Measurements from ENCODE around the gene ZKSCAN3.
"Not testable (repeated sequence)": the region's sequence is repeated elsewhere in the genome, so short reads cannot be mapped to it uniquely, and the experiment has no call there.

ZKSCAN3 gene

GRCh38 chr6:28349892-28350737 lies at the start of gene ZKSCAN3:
Gene ZKSCAN3 (plus strand): TSS chr6:28349947. CDS start chr6:28359587, 9,640 bp downstream.
- H3K9ac ChIP-seq (ENCODE audit: low read length) = peak within 1 kb of the TSS; percentile 76
- H3K27me3 ChIP-seq (ENCODE audit: control insufficient read depth, insufficient read depth, low read length) = no peaks in the 10 kb centered on the region
- peaks cover 11% of the 10 kb centered on the region for H3K9me3 ChIP-seq (ENCODE audit: control insufficient read depth, insufficient read depth, low read depth, low read length)
- H3K36me3 ChIP-seq (ENCODE audit: control insufficient read depth, insufficient read depth, low read length) = no peaks in the 10 kb centered on the region; the same call in 1 of the 2 replicates
- peaks cover 11% of the 10 kb centered on the region; the same call in 1 of the 2 replicates for H3K4me1 ChIP-seq (ENCODE audit: control insufficient read depth, insufficient read depth, low read length)
- peak within 1 kb of the TSS; percentile 85 for H3K4me3 ChIP-seq (ENCODE audit: low read depth, low read length)
- H3K27ac ChIP-seq (ENCODE audit: low read depth, low read length) = peak within 1 kb of the TSS; percentile 30; the same call in 1 of the 2 replicates

DNA sequence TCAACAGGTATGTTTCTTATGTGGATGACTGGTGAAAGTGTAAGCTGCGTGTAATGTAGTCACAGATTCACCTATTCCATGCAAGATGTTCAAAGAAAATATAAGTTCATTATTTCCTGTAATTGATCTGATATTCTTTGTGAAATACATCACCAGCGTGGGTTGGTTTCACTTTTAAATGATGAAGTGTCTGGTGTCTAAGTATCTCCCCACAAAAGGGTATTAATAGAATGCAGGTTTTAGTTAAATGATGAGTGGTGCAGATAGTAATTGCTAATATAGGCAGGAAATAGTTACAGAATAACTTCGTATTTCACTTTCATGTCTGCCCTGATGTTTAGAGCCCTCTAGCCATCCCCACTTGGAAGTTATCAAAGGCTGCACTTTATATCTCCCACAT lies 46.2 kb upstream of the ZKSCAN3 start:
- no peak overlapping the region for H3K4me3 ChIP-seq (ENCODE audit: low read depth, low read length)
- no peaks in the 10 kb centered on the region for H3K4me1 ChIP-seq (ENCODE audit: control insufficient read depth, insufficient read depth, low read length)
- H3K36me3 ChIP-seq (ENCODE audit: control insufficient read depth, insufficient read depth, low read length) = peaks cover 30% of the 10 kb centered on the region
- H3K27me3 ChIP-seq (ENCODE audit: control insufficient read depth, insufficient read depth, low read length) = no peaks in the 10 kb centered on the region
- no peak overlapping the region for H3K9ac ChIP-seq (ENCODE audit: low read length)
- no peaks in the 10 kb centered on the region for H3K9me3 ChIP-seq (ENCODE audit: control insufficient read depth, insufficient read depth, low read depth, low read length)
- no peak overlapping the region for H3K27ac ChIP-seq (ENCODE audit: low read depth, low read length)

DNA sequence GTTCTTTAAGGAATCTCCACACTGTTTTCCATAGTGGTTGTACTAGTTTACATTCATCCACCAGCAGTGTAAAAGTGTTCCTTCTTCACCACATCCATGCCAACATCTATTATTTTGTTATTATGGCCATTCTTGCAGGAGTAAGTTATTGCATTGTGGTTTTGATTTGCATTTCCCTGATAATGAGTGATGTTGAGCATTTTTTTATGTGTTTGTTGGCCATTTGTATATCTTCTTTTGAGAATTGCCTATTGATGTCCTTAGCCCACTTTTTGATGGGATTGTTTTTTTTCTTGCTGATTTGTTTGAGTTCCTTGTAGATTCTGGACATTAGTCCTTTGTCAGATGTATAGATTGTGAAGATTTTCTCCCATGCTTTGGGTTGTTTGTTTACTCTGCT lies 43.4 kb upstream of the ZKSCAN3 start:
- H3K4me3 ChIP-seq (ENCODE audit: low read depth, low read length); H3K9ac ChIP-seq (ENCODE audit: low read length); H3K27me3 ChIP-seq (ENCODE audit: control insufficient read depth, insufficient read depth, low read length); H3K27ac ChIP-seq (ENCODE audit: low read depth, low read length); H3K9me3 ChIP-seq (ENCODE audit: control insufficient read depth, insufficient read depth, low read depth, low read length): not testable (repeated sequence)
- Histone ChIP-seq H3K4me1 (ENCODE audit: control insufficient read depth, insufficient read depth, low read length) (peaks cover 15% of the 10 kb centered on the region; the same call in 1 of the 2 replicates), H3K36me3 (ENCODE audit: control insufficient read depth, insufficient read depth, low read length) (peaks cover 20% of the 10 kb centered on the region)

DNA sequence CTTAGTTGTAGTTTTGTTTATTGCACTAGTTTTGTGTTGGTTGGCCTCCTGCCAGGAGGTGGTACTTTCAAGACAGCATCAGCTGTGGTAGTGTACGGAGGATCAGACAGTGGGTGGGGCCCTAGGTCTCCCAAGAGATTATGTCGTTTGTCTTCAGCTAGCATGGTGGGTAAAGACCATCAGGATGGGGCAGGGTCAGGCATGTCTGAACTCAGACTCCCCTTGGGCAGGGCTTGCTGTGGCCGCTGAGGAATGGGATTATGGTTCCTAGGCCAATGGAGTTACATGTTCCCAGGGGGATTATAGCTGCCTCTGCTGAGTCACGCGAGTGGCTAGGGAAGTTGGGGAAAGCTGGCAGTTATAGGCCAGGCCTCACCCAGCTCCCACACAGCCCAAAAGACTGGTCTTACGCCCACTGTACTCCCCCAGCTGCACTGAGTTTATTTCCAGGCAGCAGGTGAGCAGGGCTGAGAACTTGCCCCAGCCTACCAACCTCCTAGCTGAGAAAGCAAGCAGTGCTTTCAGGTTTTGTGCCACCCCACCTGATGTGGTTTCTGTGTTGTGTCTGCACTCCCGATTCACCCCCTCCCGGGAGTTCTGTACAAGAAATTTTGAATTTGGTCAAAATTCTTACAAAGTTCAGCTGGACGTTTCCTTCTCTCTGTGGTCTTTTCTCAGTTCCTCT lies 38.5 kb upstream of the ZKSCAN3 start:
- H3K27me3 ChIP-seq (ENCODE audit: control insufficient read depth, insufficient read depth, low read length) = no peaks in the 10 kb centered on the region
- H3K4me1 ChIP-seq (ENCODE audit: control insufficient read depth, insufficient read depth, low read length) = peaks cover 17% of the 10 kb centered on the region; the same call in 1 of the 2 replicates
- no peak overlapping the region for H3K27ac ChIP-seq (ENCODE audit: low read depth, low read length)
- no peaks in the 10 kb centered on the region for H3K36me3 ChIP-seq (ENCODE audit: control insufficient read depth, insufficient read depth, low read length)
- H3K4me3 ChIP-seq (ENCODE audit: low read depth, low read length) = no peak overlapping the region
- H3K9ac ChIP-seq (ENCODE audit: low read length) = no peak overlapping the region
- H3K9me3 ChIP-seq (ENCODE audit: control insufficient read depth, insufficient read depth, low read depth, low read length) = no peaks in the 10 kb centered on the region

GRCh38 chr6:28312939-28313338 lies 36.8 kb upstream of the ZKSCAN3 start:
- Histone ChIP-seq H3K4me1 (ENCODE audit: control insufficient read depth, insufficient read depth, low read length) (peaks cover 17% of the 10 kb centered on the region; the same call in 1 of the 2 replicates), H3K27ac (ENCODE audit: low read depth, low read length) (no peak overlapping the region), H3K36me3 (ENCODE audit: control insufficient read depth, insufficient read depth, low read length) (no peaks in the 10 kb centered on the region), H3K27me3 (ENCODE audit: control insufficient read depth, insufficient read depth, low read length) (no peaks in the 10 kb centered on the region), H3K9me3 (ENCODE audit: control insufficient read depth, insufficient read depth, low read depth, low read length) (no peaks in the 10 kb centered on the region), H3K4me3 (ENCODE audit: low read depth, low read length) (no peak overlapping the region), H3K9ac (ENCODE audit: low read length) (no peak overlapping the region)

- H3K4me1 ChIP-seq (ENCODE audit: control insufficient read depth, insufficient read depth, low read length) = peaks cover 9% of the 10 kb centered on the region; the same call in 1 of the 2 replicates
- H3K9ac ChIP-seq (ENCODE audit: low read length) = no peak overlapping the region
- peaks cover 4% of the 10 kb centered on the region for H3K9me3 ChIP-seq (ENCODE audit: control insufficient read depth, insufficient read depth, low read depth, low read length)
- H3K4me3 ChIP-seq (ENCODE audit: low read depth, low read length) = no peak overlapping the region
- no peak overlapping the region for H3K27ac ChIP-seq (ENCODE audit: low read depth, low read length)
- no peaks in the 10 kb centered on the region for H3K27me3 ChIP-seq (ENCODE audit: control insufficient read depth, insufficient read depth, low read length)
- H3K36me3 ChIP-seq (ENCODE audit: control insufficient read depth, insufficient read depth, low read length) = no peaks in the 10 kb centered on the region
Measured at GRCh38 chr6:28315628-28316027, 34.1 kb upstream of the ZKSCAN3 start.

GRCh38 chr6:28317866-28318265 lies 31.9 kb upstream of the ZKSCAN3 start:
- H3K9ac ChIP-seq (ENCODE audit: low read length); H3K9me3 ChIP-seq (ENCODE audit: control insufficient read depth, insufficient read depth, low read depth, low read length); H3K4me3 ChIP-seq (ENCODE audit: low read depth, low read length); H3K27me3 ChIP-seq (ENCODE audit: control insufficient read depth, insufficient read depth, low read length); H3K36me3 ChIP-seq (ENCODE audit: control insufficient read depth, insufficient read depth, low read length); H3K4me1 ChIP-seq (ENCODE audit: control insufficient read depth, insufficient read depth, low read length); H3K27ac ChIP-seq (ENCODE audit: low read depth, low read length): not testable (repeated sequence)

DNA sequence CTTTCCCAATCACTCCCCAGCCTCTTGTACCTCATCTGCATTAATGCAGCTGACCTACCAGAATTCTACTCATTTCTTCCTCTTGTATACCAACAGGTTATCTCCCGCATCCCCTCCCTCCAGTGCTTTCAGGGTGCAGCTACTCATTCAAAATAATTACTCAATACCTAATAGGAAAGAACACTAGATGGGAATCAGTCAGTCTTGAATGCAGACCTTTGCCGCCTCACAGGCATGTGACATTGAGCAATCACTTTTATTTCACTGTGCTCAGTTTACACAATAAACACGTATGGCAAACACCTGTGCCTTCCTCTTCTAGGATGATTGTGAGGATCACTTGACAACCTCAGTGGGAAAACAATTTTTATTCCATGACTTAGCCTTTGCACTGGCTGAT lies 27.1 kb upstream of the ZKSCAN3 start:
- no peak overlapping the region for H3K9ac ChIP-seq (ENCODE audit: low read length)
- H3K9me3 ChIP-seq (ENCODE audit: control insufficient read depth, insufficient read depth, low read depth, low read length) = peaks cover 39% of the 10 kb centered on the region
- H3K4me1 ChIP-seq (ENCODE audit: control insufficient read depth, insufficient read depth, low read length) = no peaks in the 10 kb centered on the region
- no peaks in the 10 kb centered on the region for H3K27me3 ChIP-seq (ENCODE audit: control insufficient read depth, insufficient read depth, low read length)
- H3K4me3 ChIP-seq (ENCODE audit: low read depth, low read length) = no peak overlapping the region
- no peak overlapping the region for H3K27ac ChIP-seq (ENCODE audit: low read depth, low read length)
- peaks cover 26% of the 10 kb centered on the region for H3K36me3 ChIP-seq (ENCODE audit: control insufficient read depth, insufficient read depth, low read length)

- Histone ChIP-seq H3K27ac (ENCODE audit: low read depth, low read length) (no peak overlapping the region), H3K4me1 (ENCODE audit: control insufficient read depth, insufficient read depth, low read length) (no peaks in the 10 kb centered on the region), H3K9ac (ENCODE audit: low read length) (no peak overlapping the region), H3K9me3 (ENCODE audit: control insufficient read depth, insufficient read depth, low read depth, low read length) (peaks cover 41% of the 10 kb centered on the region), H3K36me3 (ENCODE audit: control insufficient read depth, insufficient read depth, low read length) (peaks cover 26% of the 10 kb centered on the region), H3K27me3 (ENCODE audit: control insufficient read depth, insufficient read depth, low read length) (no peaks in the 10 kb centered on the region), H3K4me3 (ENCODE audit: low read depth, low read length) (no peak overlapping the region)
Measured at GRCh38 chr6:28323813-28324424, 25.8 kb upstream of the ZKSCAN3 start.

DNA sequence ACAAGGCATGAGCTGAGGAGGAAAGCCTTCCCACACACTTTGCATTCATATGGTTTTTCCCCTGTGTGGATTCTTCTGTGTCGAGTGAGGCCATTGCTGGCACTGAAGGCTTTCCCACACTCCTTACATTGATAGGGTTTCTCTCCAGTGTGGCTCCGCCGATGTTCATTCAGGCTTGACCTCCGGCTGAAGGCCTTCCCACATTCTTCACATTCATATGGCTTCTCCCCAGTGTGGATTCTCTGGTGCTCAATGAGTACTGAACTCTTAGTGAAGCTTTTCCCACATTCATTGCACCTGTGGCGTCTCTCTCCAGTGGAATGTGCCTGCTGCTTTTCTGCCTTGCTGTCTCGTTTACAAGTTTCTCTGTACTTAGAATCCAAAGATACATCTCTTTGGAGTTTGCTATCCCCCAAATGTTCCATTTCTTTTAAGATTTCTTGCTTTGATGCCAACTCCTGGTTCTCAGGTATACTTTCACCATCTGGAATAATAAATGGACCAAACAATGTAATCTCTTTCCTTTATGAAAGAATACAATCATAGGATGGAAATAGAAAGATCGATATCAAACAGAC lies 23.3 kb upstream of the ZKSCAN3 start:
- Histone ChIP-seq H3K27ac (ENCODE audit: low read depth, low read length) (no peak overlapping the region), H3K4me1 (ENCODE audit: control insufficient read depth, insufficient read depth, low read length) (no peaks in the 10 kb centered on the region), H3K36me3 (ENCODE audit: control insufficient read depth, insufficient read depth, low read length) (peaks cover 26% of the 10 kb centered on the region), H3K9ac (ENCODE audit: low read length) (no peak overlapping the region), H3K4me3 (ENCODE audit: low read depth, low read length) (no peak overlapping the region), H3K9me3 (ENCODE audit: control insufficient read depth, insufficient read depth, low read depth, low read length) (peaks cover 37% of the 10 kb centered on the region), H3K27me3 (ENCODE audit: control insufficient read depth, insufficient read depth, low read length) (no peaks in the 10 kb centered on the region)

All from HUES6 (cell line).